Measurements from ENCODE around the gene SIM1.

- TF ChIP-seq CTCF (conservative IDR thresholded peaks at IDR 0.05), result no peak
- TF ChIP-seq EZH2 (IDR thresholded peaks at IDR 0.05; ENCODE audit: low read depth), result no peak
Measured at GRCh38 chr6:100456908-100457235, 7.8 kb downstream of the SIM1 start.
